NOMO-1 treated with DMSO at 0.1 percent for 48 hours (cell line): ENCODE data around the gene SUN5.
A peak's percentile ranks its signal among the peaks of the same experiment; 100 is the strongest.
"Not testable (repeated sequence)": the region's sequence is repeated elsewhere in the genome, so short reads cannot be mapped to it uniquely, and the experiment has no call there.

ENCODE experiments used
- DNase-seq: peaks from one replicate; lab custom pipeline; 2025; ENCODE audit not compliant: unreplicated experiment; lab: John Stamatoyannopoulos, UW

The SUN5 gene

DNA sequence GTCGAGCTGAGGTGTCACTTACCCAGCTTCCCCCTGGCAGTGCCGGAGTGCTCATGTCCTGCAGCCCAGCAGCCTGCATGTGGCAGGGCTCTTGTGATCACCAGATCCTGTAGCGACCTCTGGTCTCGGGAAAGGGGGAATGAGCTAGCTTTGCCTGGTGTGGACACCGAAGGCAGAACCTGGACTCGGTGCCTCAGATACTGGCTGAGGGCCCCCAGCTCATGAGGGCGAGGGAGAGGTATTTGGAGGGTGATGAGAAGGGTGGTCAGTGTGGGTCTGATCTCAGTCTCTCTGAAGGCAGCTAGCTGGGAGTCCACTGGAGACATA lies 26.3 kb downstream of the SUN5 start:
- no peak for DNase-seq

DNA sequence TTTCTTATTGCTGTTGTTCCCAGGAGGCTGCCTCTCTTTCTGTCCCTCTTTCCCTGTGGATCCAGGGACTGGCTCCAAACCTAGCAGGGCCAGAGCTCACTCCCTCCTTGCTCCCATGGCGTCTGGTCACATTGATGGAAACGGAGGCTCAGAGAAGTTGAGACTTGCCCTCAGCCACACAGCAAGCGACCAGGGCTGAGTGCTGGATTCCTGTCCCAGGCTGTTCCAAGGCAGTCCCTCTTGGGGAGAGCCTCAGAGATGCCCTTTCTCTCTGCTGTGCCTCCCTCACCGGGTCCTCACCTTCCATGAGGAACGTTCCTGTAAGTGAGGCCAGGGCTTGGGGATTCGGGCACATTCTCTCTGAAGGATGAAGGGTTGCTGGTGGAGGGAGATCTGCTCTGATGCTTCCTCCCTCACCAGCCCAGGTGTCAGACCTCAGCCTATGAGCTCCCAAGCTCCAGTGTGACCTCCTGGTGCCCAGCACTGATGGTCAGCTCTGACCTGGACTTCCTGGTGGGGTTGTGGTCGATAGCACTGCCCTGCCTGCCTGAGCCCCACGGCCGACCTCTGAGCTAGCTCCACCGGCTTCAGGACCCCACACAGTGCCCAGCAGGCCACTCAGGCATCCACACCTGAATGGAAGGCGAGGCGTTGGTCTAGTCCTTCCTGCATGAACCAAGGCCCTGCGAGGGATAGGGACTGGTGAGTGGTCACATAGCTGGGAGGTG lies 26.8 kb downstream of the SUN5 start:
- no peak for DNase-seq

GRCh38 chr20:32976746-32977145 lies 27.5 kb downstream of the SUN5 start:
- no peak for DNase-seq

DNA sequence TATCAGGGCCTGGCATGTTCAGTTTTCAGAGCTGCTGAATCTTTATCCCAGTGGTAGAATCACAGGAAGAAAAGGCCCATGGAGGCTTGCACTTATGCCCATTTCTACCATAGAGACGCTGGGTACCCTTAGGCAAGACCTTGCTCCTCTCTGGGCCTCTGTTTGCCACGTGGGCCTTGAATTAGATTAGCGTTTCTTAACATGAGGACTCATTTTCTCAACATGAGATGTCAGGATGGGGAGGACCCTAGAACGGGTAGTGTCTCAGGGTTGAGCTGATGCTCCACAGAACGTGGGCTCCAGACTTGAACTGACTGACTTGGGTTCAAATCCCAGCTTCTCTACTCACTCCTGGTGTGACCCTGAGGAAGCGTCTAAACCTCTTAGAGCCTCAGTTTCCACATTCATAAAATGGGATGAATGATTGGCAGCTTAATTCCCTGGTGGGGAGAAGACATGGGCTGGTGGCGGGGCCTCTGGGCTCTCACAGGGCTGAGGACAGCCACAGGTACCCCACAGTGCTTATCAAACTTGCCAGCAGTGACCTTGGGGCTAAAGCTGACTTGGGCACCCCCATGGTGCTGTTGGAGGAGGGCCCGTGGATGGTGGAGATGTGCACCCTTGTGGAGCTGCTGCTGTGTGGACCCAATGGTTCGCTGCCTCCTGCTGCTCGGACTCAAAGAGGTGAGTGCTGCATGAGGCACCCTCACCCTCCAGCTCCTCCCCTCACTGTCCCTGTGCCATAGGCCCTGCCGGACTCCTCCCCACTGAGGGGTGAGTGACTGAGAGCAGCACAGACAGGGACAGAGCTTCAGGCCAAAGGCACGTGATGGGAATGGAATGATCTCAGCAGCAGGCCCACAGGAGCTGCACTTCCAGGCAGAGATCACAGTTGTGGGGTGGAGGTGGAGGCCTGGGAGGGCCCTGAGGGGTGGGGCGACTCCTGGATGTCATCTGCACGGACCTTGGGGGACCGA lies 28.2 kb downstream of the SUN5 start:
- DNase-seq, result no peak

GRCh38 chr20:32975121-32975520 lies 29.1 kb downstream of the SUN5 start:
- not testable (repeated sequence) for DNase-seq

DNA sequence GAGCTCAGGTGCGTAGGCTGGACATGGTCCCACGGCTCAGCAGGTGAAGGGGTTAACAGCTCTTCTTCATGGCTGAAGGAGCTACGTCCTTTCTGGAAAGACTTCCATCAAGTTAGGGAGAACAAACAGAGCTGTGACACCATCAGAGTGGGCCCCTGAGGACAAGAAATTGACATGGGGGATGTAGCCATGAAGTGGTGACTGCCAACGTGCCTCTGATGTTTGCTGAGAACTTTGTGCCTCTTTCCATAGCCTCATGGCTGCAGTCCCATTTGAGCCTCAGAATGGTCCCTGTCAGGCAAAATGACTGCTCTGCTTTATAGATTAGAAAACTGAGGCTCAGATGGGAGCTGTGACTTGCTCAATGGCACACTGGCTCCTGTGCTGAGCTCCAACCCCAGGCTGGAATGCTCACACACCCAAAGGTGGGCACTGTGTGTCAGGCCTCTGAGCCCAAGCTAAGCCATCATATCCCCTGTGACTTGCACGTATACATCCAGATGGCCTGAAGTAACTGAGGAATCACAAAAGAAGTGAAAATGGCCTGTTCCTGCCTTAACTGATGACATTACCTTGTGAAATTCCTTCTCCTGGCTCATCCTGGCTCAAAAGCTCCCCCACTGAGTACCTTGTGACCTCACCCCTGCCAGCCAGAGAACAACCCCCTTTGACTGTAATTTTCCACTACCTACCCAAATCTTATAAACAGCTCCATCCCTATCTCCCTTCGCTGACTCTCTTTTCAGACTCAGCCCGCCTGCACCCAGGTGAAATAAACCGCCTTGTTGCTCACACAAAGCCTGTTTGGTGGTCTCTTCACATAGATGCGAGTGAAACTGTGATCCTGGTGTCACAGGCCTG lies 29.8 kb downstream of the SUN5 start:
- DNase-seq, result not testable (repeated sequence)

DNA sequence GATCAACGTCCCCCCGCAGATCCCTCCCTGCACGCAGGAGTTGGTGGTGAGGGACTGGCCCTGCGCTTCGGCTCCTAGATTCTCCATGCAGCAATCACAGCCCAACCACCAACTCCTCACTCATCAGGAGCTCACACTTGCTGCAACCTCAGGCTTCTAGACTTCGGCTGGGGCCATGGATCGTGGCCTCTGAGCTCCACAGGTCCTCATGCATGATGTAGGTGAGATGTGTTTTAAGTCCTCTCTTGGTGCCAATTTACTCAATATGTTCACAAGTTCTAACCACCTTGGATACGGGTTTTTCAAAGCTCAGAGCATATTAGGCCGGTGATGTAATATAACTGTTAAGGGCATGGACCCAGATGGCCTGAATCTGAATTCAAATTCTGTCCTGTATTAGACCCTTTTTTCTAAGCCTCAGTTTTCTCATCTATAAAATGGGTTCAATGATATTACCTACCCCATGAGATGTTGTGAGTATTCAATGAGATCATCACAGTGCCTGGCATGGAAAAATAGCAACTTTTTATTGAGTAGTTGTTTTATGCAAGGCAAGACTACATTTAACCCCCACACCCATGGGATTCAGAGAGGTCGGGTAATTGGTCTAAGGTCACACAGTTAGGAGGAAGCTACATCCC lies 31.0 kb downstream of the SUN5 start:
- DNase-seq, result no peak

- peak; percentile 43 for DNase-seq
Measured at GRCh38 chr20:32972181-32973076, 31.8 kb downstream of the SUN5 start.

DNA sequence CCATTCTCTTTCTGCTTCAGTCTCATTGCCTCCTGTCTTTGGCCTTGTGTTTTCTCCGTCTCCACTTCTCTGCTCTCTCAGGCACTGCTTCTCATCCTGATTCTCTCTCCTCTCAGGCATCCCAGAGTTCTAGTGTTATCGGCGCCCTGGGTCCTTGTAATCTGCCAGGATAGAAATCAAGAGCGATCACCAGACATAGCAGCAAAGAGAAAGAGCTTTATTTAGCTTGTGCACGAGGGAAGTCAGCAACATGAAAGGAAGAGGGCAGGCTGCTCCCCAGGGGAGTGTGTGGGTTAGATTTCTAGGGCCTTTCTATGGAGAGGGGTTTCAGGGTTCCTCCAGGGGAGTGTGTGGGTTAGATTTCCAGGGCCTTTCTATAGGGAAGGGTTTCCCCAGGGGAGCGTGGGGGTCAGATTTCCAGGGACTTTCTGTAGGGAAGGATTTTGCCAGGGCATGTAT lies 32.5 kb downstream of the SUN5 start:
- no peak for DNase-seq

- no peak for DNase-seq
Measured at GRCh38 chr20:32970973-32971300, 33.3 kb downstream of the SUN5 start.

DNA sequence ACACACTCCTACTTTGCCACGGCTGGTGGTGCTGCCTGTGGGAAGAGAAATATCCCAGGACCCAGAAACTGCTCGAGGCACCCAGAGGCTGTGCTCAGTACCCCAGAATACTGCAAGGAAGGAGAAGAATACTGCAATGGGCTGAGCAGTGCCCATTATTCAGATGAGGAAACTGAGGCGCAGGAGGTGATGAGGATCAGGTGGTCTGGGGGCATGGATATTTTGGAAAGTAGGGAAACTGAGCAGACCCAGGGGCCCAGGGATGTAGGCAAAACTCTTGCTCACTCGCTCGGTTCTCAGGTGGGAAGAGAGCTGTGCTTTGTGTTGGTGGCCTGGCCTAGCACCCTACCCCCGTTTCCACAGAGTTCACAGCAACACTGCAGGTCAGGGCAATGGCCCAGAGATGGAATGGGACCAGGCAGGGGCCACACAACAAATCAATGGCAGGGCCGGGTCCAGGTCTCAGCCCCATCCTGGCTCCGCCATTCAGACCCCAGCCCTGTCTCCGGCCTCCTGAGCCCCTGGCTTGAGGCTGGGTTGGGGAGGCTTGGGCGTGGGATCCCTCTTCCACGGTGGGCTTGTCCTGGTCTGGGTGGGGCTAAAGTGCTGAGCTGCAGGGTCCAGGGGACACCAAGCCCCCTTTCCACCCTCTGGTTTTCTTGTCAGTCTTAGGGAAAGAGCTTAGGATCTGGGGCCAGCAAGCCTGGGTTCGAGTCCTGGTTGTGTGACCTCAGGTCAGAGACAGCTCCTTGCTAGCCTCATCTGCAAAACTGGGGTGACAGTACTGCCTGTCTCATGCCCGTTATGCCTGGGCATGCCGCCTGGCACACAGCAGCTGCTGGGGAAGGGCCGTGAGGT lies 33.9 kb downstream of the SUN5 start:
- no peak for DNase-seq

- no peak for DNase-seq
Measured at GRCh38 chr20:32969356-32970114, 34.7 kb downstream of the SUN5 start.

GRCh38 chr20:32968478-32969241 lies 35.6 kb downstream of the SUN5 start:
- DNase-seq, result no peak

DNA sequence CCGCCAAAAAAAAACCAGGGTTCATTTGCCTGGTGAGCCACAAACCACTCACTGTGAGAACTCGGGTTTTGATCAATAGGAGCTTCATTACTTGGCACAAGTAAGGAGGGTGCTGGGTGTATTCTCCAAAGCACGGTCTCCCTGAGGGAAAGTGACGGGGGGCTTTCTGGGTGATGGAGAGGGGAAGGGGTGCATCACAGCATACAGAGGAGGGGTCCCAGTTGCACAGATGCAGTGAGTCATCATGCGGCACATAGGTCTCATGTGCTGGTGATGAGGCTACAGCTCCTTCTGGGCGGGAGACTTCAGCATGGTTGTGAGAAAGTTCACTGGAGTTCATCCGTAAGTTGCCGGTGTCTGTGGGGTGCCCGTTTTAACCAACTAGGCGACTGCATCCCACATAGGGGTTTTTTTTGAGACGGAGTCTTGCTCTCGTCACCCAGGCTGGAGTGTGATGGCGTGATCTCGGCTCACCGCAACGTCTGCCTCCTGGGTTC lies 36.2 kb downstream of the SUN5 start:
- no peak for DNase-seq

GRCh38 chr20:32966881-32967781 lies 37.1 kb downstream of the SUN5 start:
- no peak for DNase-seq

DNA sequence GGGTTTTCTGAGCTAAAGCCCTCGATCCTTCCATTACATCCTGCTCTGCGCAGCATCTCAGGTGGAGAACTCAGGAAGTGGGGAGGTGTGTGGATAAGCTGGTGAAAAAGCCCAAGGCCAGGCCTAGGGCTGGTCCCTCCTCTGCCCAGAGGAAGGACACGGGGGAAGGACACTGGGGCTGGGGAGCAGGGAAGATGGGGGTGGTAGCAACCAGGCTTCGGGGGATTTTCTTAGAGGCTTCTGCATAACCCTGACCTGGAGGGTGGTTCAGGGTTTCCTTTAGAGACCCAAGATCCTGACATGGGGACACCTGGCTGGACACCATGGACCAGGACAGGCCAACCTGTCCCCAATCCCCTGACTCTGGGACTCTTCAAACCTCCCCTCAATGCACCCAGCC lies 37.9 kb downstream of the SUN5 start:
- DNase-seq, result no peak
